Ramos (cell line): ENCODE measurements around the gene EMC9.

ENCODE experiments used
- in situ Hi-C: fragments of 300-500 bp; cut with MboI; formaldehyde crosslinking; loops from one replicate; pipeline ENCODE4 v1.14.3; 2022; ENCODE audit warnings: low sequenced_read_pairs; ENCODE audit not compliant: unreplicated experiment

EMC9 gene

DNA sequence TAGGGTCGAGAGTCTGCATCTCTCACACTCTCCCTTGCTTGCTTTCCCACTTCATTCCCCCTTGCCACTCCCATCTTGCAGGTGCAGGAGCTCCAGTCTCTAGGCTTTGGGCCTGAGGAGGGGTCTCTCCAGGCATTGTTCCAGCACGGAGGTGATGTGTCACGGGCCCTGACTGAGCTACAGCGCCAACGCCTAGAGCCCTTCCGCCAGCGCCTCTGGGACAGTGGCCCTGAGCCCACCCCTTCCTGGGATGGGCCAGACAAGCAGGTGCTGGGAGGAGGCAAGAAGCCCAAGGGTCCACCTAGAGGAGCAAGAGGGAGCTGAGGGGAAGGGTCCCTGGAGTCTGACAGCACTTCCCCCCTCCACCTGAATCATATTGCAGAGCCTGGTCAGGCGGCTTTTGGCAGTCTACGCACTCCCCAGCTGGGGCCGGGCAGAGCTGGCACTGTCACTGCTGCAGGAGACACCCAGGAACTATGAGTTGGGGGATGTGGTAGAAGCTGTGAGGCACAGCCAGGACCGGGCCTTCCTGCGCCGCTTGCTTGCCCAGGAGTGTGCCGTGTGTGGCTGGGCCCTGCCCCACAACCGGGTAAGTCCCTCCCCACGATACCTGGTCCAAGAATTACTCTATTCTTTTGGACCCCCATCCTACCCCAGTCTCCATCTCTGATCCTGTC, 10.2 kb upstream of the EMC9 start:
- in situ Hi-C loops: loop anchor here (25.0 kb wide), 1 partner anchor 839 kb away; the partner anchor contains the start of genes BCL2L2, PABPN1 and PPP1R3E

DNA sequence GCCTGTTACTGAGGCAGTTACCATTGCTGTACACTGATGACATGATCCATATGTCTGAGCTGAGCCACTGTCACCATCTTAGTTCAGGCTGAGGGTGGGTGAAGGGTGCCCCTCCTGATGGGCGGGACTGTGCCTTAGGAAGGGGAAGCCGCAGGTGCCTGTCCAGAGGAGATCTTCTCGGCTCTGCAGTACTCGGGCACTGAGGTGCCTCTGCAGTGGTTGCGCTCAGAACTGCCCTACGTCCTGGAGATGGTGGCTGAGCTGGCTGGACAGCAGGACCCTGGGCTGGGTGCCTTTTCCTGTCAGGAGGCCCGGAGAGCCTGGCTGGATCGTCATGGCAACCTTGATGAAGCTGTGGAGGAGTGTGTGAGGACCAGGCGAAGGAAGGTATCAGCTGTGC, 9.6 kb upstream of the EMC9 start:
- in situ Hi-C loops: loop anchor here (25.0 kb wide), 1 partner anchor 839 kb away; the partner anchor contains the start of genes BCL2L2, PABPN1 and PPP1R3E

DNA sequence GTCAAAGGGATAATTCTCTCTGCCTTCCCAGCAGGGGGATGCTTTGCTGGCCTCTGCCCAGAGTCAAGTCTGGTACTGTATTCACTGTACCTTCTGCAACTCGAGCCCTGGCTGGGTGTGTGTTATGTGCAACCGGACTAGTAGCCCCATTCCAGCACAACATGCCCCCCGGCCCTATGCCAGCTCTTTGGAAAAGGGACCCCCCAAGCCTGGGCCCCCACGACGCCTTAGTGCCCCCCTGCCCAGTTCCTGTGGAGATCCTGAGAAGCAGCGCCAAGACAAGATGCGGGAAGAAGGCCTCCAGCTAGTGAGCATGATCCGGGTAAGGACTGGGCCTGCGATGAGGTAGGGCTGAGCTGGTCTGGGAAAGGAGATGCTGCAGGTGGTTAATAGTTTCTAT, 9.2 kb upstream of the EMC9 start:
- in situ Hi-C loops: loop anchor here (25.0 kb wide), 1 partner anchor 838 kb away; the partner anchor contains the start of genes BCL2L2, PABPN1 and PPP1R3E

DNA sequence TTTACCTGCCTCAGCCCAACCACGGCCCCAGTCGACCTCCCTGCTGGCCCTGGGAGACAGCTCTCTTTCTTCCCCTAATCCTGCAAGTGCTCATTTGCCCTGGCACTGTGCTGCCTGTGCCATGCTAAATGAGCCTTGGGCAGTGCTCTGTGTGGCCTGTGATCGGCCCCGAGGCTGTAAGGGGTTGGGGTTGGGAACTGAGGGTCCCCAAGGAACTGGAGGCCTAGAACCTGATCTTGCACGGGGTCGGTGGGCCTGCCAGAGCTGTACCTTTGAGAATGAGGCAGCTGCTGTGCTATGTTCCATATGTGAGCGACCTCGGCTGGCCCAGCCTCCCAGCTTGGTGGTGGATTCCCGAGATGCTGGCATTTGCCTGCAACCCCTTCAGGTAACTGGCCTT, 8.7 kb upstream of the EMC9 start:
- in situ Hi-C loops: loop anchor here (25.0 kb wide), 1 partner anchor 838 kb away; the partner anchor contains the start of genes BCL2L2, PABPN1 and PPP1R3E

DNA sequence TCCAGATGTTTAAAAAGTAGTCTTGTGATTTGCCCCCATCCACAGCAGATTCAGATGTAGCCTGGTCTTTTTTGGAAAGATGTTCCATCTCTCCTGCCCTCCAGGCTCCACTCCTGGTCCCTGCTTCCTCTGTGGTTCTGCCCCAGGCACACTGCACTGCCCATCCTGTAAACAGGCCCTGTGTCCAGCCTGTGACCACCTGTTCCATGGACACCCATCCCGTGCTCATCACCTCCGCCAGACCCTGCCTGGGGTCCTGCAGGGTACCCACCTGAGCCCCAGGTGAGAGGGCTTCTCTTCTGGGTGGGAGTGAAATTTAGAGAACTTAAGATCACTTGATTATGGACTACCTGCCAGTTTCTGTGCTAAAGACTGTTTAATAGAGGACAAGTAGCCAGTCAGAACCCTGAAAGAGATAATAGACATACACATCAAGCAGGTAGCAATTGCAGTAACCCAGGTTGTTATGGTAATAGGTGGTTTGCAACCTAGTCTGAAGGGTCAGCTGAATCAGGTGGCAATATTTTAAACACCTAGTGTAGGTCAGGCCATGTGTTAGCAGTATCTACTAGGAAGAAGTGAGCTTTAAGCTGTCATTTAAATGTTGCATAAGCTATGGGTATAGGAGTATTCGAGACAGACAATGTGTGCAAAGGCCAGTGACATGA, 8.0 kb upstream of the EMC9 start:
- in situ Hi-C loops: no loop called here

DNA sequence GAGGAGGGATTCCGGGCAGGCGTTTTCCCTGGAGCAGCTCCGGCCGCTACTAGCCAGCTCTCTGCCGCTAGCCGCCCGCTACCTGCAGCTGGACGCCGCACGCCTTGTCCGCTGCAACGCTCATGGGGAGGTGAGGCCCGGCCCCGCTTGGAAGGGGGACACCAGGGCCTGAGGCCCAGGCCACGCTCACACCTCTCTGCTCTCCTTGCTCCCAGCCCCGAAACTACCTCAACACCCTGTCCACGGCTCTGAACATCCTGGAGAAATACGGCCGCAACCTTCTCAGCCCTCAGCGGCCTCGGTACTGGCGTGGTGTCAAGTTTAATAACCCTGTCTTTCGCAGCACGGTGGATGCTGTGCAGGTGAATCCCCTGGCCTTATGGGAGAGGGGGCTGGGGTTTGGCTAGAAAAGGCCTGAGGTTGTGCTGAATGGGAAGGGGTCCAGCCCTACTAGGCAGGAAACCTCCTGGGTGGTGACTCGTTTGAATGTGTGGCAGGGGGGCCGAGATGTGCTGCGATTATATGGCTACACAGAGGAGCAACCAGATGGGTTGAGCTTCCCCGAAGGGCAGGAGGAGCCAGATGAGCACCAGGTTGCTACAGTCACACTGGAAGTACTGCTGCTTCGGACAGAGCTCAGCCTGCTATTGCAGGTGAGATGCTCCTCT, 6.5 kb upstream of the EMC9 start:
- in situ Hi-C loops: no loop called here

DNA sequence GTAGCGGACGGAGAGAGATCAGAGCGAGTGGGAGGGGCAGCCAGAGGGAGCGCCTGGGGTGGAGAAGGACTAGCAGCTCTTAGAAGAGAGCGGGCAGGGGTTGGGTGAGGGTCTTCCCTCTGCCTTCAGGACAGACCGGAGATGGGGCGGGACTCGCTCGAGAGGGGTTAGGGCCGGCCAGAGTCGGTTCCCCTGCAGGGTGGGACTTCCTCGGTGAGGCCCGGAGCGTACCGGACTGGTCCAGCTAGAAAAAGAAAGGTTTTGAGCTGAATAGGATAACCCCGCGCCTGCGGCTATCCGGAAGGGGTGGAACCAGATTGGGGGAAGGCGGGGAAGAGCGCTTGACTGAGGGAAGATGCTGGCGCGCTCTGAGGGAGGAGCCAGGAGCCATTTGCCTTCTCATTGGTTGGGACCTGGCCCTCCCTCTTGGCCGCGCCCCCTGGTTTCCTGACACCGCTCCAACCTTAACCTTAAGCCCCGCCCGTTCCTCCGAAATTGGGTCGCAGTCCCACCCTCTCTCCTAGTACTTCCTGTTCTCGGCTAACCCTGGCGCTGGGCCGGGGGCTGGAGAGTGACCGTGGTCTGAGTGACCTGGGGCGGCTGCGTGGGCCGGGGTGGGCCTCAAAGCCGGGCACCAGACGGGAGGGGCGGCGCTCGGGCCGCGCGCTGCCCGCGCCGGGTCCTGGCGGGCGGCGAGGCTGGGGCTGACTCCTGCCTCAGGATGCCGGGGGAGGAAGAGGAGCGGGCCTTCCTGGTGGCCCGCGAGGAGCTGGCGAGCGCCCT, 5.8 kb upstream of the EMC9 start, which contains the start of gene RNF31:
RNF31 (plus strand) TSS at position 521 of the 783 bp plus-strand sequence; CDS start at position 722, 201 bp downstream.
- in situ Hi-C loops: no loop called here

DNA sequence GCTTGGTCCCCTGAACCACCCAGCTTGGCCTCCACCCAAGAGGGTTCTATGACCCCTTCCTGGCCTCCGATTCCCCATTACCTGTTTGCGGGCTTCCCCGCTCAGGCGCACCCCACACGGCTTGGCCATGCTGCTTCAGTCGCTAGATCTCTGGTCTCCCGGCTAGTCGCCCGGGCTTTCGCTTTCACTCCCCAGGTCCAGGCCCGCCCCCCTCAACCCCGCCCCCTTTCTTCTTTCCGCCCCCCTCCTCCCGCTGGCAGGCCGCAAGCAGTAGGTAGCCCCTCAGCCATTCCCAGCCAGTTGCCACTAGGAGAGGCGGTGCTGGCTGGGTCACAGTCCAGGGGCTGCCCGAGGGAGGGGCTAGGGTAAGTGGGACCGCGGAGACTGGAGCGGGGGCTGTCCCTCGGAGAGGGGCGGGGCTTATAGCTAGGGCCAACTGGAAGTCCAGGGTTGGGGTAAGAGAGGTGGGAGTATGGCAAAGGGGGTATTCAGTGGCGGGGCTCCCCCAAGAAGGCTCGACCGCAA, 5.1 kb upstream of the EMC9 start, which contains the start of gene PSME2:
PSME2 (minus strand) TSS at position 158 of the 525 bp plus-strand sequence; CDS start at position 129, 29 bp downstream.
- in situ Hi-C loops: no loop called here

DNA sequence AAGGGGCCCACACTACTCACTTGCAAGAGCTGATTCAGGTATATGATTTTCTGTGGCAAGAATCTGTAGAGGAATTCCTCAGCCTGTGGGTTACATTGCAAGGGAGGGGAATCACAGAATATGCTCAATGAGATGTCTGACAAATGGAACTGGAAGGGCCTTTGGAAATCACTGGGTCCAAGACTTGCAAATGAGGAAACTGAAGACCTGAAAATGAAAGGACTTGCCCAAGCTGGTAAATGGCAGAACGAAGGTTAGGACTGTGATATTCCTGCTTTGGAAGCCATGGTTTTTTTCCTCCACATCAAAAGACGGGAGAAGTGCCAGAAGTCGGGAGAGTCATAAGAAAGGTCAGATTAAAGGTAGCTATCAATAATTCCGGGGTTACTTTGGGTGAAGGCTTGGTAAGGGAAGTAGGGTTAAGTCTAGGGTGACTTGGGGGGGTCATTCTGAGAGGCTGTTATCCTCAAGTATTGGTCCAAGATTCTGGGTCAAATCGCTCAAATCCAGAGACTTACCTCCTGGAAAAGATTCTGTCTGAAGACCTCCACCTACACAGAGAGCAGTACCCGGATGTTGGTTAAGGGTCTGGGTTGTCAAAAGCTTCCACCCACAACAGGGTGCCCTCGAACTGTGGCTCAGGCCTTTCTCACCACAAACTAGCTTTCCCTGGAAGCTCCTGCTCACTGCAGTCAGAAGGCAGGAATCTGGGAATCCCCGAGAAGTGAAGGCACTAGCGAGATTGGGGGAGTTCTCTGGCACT, 4.5 kb upstream of the EMC9 start:
- in situ Hi-C loops: no loop called here

DNA sequence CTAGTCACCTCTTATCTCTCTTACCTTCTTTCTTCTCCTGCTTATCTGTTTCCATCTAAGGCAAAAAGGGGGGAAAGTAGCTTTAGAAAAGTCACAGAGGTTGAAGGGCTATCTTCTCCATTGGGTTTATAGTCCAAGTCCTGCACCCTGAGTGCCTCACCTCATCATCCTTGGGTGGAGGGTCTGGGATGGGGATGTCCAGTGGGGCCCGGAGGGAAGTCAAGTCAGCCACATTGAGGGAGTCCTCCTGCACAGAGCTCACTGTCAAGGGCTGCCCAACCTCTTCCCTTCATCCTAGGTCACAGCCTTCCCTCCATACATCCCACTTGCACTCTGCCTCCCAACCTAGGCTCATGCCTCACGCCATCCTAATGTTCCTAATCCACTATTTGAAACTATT, 3.8 kb upstream of the EMC9 start:
- in situ Hi-C loops: no loop called here

DNA sequence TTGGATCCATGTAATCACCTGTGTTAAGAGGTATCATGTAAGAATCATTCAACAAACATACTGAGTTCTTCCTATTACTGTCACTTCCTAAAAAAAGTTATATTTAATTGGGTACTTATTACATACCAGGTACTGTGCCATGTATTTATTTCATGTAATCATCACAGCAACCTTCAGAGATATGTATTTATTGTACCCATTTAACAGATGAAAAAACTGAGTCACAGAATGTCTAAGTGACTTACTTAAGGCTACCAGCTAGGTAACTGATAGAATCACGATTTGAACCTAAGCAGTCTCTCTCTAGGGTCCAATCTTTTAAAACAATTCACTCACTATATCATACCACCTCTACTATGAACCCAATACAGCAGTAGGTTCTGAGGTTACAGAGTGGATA, 3.1 kb upstream of the EMC9 start:
- in situ Hi-C loops: no loop called here

DNA sequence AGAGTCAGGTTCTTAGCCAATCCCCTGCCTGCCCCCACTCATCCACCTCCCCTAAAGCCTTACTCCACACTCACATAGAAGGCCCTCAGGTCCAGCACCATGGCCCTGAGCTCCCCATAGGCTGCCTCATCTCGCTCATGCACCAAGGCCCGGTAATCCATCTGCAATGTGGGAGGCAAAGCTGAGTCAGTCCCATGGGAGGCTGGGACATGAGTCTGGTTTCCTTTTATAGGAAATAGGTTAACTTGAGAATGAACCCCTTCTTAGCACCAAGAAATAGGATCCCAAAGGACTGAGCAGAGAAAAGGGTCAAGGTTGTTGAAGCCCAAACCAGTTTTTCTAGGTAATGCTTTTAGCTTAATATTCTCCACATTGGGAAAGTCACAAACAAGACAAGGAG, 2.1 kb upstream of the EMC9 start:
- in situ Hi-C loops: no loop called here

DNA sequence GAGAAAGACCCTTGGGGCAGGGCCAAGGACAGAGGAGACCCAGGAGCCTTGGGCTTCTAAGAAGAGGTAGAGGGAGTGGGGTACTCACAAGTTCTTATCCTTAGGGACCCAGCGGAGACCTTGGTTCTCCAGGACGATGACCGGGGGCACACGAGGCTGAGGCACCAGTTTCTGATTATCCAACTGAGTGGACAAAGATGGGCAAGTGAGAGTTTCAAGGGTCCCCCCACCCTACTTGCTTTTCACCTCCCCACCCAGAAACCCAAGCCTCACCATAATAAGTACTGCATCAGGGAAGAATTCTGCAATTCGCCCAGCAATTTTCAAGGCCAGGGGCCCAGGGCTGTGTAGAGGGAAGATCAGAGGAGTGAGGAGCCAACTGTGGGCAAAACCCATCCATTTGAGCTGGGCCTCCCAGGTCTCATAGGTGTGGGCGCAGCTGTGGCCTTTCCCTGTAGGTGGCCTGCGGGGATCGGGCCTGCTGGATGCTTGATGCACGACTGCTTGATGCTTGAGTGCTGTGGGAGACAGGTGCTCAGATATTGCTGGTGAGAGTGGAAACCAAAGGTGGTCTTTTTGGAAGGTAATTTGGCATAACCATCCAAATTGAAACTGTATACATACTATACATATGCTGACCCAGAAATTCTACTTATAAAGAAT, 2.0 kb downstream of the EMC9 start:
- in situ Hi-C loops: no loop called here

DNA sequence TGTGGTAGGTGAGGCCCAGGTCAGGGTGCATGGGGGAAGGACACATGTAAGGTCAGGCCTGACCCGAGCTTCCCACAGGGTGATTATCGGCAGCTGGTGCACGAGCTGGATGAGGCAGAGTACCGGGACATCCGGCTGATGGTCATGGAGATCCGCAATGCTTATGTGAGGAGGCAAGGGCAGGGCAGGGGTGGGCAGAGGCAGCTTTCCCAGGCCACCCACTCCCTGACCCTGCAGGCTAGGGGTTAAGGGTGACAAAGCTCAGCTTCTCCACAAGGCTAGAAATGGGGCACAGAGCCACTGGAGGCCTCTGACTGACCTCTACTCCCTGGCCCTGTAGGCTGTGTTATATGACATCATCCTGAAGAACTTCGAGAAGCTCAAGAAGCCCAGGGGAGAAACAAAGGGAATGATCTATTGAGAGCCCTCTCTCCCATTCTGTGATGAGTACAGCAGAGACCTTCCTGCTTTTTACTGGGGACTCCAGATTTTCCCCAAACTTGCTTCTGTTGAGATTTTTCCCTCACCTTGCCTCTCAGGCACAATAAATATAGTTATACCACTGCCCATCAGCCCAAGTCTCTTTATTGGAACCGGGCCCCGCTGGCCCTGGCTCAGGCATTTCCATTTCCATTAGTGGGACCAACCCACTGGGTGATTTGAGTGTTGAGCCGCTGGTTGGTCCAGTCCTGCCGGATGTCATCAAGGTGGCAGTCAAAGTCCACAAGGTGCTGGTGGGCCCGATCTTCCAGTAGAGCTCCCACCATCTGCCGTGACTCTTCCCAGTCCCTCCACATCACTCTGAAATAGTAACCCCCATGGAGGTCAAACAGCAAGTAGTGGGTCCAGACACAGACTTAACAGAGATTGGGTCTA, 2.8 kb downstream of the EMC9 start:
- in situ Hi-C loops: no loop called here

DNA sequence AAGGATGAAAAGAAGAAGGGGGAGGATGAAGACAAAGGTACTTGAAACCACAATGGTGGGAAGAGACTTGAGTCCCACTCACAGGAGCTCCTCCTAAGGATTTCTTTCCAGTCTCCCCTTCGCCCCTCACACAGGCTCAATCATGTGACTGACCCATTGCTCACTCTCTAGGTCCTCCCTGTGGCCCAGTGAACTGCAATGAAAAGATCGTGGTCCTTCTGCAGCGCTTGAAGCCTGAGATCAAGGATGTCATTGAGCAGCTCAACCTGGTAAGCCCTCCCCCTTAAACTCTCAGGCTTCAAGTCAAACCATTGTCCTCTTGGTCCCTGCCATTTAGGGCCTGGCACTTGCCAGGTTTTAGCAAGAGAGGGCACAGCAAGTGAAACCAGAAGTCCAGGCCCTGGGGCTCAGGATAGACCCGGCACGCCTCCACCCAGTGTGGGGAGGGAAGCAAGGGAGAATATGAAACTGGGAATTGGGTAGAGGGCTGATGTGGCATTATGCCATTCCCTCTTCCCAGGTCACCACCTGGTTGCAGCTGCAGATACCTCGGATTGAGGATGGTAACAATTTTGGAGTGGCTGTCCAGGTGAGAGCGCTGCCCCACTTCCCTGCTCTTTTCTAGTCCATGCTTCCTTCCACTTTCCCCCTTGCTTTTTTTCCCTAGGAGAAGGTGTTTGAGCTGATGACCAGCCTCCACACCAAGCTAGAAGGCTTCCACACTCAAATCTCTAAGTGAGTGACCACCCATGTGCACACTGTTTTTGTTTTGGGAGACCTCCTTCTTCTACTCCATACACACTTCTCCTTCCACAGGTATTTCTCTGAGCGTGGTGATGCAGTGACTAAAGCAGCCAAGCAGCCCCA, 3.6 kb downstream of the EMC9 start:
- in situ Hi-C loops: no loop called here

DNA sequence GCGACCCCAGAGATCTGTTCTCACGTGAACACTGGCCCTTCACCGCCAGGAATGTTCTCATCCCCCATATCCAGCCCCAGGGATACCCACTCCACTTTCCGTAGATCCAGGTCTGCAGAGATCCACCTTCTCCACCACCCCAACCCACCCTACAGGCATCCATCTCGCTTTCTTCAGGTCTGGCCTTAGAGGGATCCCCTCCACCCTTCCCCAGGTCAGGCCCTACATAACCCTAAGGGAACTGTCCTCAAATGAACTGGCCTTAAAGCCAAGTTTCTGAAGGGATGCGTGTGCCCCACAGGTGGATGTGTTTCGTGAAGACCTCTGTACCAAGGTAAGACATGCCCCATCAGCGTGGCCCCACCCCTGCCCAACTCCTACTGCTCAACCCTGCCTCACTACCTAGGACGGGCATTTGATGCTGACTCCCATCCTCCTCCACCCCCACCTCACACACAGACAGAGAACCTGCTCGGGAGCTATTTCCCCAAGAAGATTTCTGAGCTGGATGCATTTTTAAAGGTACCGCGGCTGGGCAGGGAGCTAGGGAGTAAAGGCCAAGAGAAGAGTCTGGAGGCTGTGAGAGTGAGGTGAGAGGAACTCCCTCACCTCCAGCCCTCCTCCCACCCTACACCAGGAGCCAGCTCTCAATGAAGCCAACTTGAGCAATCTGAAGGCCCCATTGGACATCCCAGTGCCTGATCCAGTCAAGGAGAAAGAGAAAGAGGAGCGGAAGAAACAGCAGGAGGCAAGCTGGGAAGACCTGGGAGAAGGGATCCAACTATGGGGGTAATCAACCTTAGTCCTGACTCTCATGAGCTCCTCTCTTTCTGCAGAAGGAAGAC, 4.5 kb downstream of the EMC9 start:
- in situ Hi-C loops: no loop called here
